Measurements from ENCODE around the gene CCL2.

DNA sequence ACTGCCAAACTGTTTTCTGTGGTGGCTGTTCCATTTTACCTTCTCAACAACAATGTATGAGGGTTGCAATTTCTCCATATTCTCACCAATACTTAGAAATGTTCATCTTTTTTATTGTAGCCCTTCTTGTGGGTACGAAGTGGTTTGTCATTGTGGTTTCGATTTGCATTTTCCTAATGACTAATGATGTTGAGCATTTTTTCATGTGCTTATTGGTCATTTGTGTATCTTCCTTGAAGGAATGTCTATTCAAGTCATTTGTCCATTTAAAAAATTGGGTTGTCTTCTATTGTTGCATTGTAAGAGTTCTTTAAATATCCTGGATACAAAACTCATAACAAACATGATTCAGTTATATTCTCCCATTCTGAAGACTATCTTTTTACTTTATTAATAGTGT is 47.5 kb upstream of the CCL2 start:
- TF ChIP-seq GATA3 (IDR thresholded peaks at IDR 0.05; ENCODE audit: low read depth, low read length), result no peak
- TF ChIP-seq GATA2 (IDR thresholded peaks at IDR 0.05; ENCODE audit: low read depth, low read length), result no peak
